ENCODE results near the gene NR2F2. TPM values are rescaled to one million over a fixed set of nuclear protein-coding genes. Genes with fewer than 3 reads are reported as not detected.

Gene NR2F2
- polyA plus RNA-seq, 1 donor from 2014 or later: not detected

- H3K27ac Mint-ChIP-seq: no peak overlapping the region
- H3K4me1 Mint-ChIP-seq: no peaks in the 10 kb centered on the region
- H3K27me3 Mint-ChIP-seq: no peaks in the 10 kb centered on the region
Measured at GRCh38 chr15:96309143-96309660, 21.3 kb upstream of the NR2F2 start.

GRCh38 chr15:96311256-96311955 is 19.1 kb upstream of the NR2F2 start:
- Mint-ChIP-seq H3K4me1 (no peaks in the 10 kb centered on the region), H3K4me3 (no peak overlapping the region), H3K27ac (no peak overlapping the region), H3K27me3 (peaks cover 5% of the 10 kb centered on the region), H3K36me3 (peaks cover 1% of the 10 kb centered on the region), H3K9me3 (peaks cover 1 to 5% (median 3%) of the 10 kb centered on the region in 3 donors)

More at GRCh38 chr15:96309143-96309660, 21.3 kb upstream of the NR2F2 start:
- H3K36me3 Mint-ChIP-seq: peaks cover 1% of the 10 kb centered on the region
- H3K4me3 Mint-ChIP-seq: no peak overlapping the region
- peaks cover 3 to 5% (median 4%) of the 10 kb centered on the region in 3 donors for H3K9me3 Mint-ChIP-seq

GRCh38 chr15:96311956-96312294 is 18.6 kb upstream of the NR2F2 start:
- no peaks in the 10 kb centered on the region for H3K36me3 Mint-ChIP-seq
- H3K4me3 Mint-ChIP-seq: no peak overlapping the region
- H3K4me1 Mint-ChIP-seq: no peaks in the 10 kb centered on the region
- H3K9me3 Mint-ChIP-seq: peaks cover 0 to 5% (median 0%) of the 10 kb centered on the region in 3 donors
- peaks cover 5% of the 10 kb centered on the region for H3K27me3 Mint-ChIP-seq
- no peak overlapping the region for H3K27ac Mint-ChIP-seq

- Mint-ChIP-seq H3K27ac (no peak overlapping the region), H3K4me1 (no peaks in the 10 kb centered on the region), H3K27me3 (peaks cover 9% of the 10 kb centered on the region), H3K9me3 (peaks cover 0 to 5% (median 0%) of the 10 kb centered on the region in 3 donors), H3K36me3 (no peaks in the 10 kb centered on the region), H3K4me3 (no peak overlapping the region)
Measured at GRCh38 chr15:96312641-96313335, 17.7 kb upstream of the NR2F2 start.

GRCh38 chr15:96314518-96314917 is 16.0 kb upstream of the NR2F2 start:
- no peaks in the 10 kb centered on the region for H3K36me3 Mint-ChIP-seq
- H3K27ac Mint-ChIP-seq: no peak overlapping the region
- H3K4me1 Mint-ChIP-seq: no peaks in the 10 kb centered on the region
- peaks cover 12% of the 10 kb centered on the region for H3K27me3 Mint-ChIP-seq
- H3K9me3 Mint-ChIP-seq: peaks cover 0 to 5% (median 0%) of the 10 kb centered on the region in 3 donors
- no peak overlapping the region for H3K4me3 Mint-ChIP-seq

- peaks cover 0 to under 1% (median 0%) of the 10 kb centered on the region in 3 donors for H3K9me3 Mint-ChIP-seq
- no peaks in the 10 kb centered on the region for H3K36me3 Mint-ChIP-seq
- H3K27ac Mint-ChIP-seq: no peak overlapping the region
- peaks cover 14% of the 10 kb centered on the region for H3K27me3 Mint-ChIP-seq
- H3K4me3 Mint-ChIP-seq: no peak overlapping the region
- H3K4me1 Mint-ChIP-seq: no peaks in the 10 kb centered on the region
Measured at GRCh38 chr15:96314963-96315362, 15.5 kb upstream of the NR2F2 start.

- Mint-ChIP-seq H3K27me3 (peaks cover 18% of the 10 kb centered on the region), H3K9me3 (peaks cover 0 to 2% (median 0%) of the 10 kb centered on the region in 3 donors), H3K36me3 (no peaks in the 10 kb centered on the region), H3K27ac (no peak overlapping the region), H3K4me1 (no peaks in the 10 kb centered on the region), H3K4me3 (no peak overlapping the region)
Measured at GRCh38 chr15:96316953-96317629, 13.4 kb upstream of the NR2F2 start.

GRCh38 chr15:96320107-96320506 is 10.4 kb upstream of the NR2F2 start:
- Mint-ChIP-seq H3K27ac (peak overlapping the region in 1 of 3 donors; percentile 63), H3K27me3 (peaks cover 37% of the 10 kb centered on the region), H3K4me1 (no peaks in the 10 kb centered on the region), H3K36me3 (no peaks in the 10 kb centered on the region), H3K4me3 (no peak overlapping the region), H3K9me3 (peaks cover 0 to 4% (median 2%) of the 10 kb centered on the region in 3 donors)

- Mint-ChIP-seq H3K36me3 (no peaks in the 10 kb centered on the region), H3K27me3 (peaks cover 36% of the 10 kb centered on the region), H3K4me3 (no peak overlapping the region), H3K27ac (no peak overlapping the region), H3K4me1 (no peaks in the 10 kb centered on the region), H3K9me3 (peaks cover 0 to 5% (median 3%) of the 10 kb centered on the region in 3 donors)
Measured at GRCh38 chr15:96320703-96321638, 9.5 kb upstream of the NR2F2 start.

- Mint-ChIP-seq H3K4me3 (peak overlapping the region in 1 of 4 donors; percentile 28), H3K27ac (no peak overlapping the region), H3K36me3 (no peaks in the 10 kb centered on the region), H3K9me3 (peaks cover 0 to 5% (median 4%) of the 10 kb centered on the region in 3 donors), H3K27me3 (peaks cover 40% of the 10 kb centered on the region), H3K4me1 (peaks cover 0 to 3% (median 0%) of the 10 kb centered on the region in 3 donors)
Measured at GRCh38 chr15:96321639-96322535, 8.6 kb upstream of the NR2F2 start.

- peaks cover 0 to 5% (median 4%) of the 10 kb centered on the region in 3 donors for H3K9me3 Mint-ChIP-seq
Measured at GRCh38 chr15:96322536-96323318, 7.8 kb upstream of the NR2F2 start.

GRCh38 chr15:96323319-96324145 is 7.0 kb upstream of the NR2F2 start:
- peaks cover 0 to 3% (median 0%) of the 10 kb centered on the region in 3 donors for H3K4me1 Mint-ChIP-seq
- no peaks in the 10 kb centered on the region for H3K36me3 Mint-ChIP-seq
- H3K27ac Mint-ChIP-seq: no peak overlapping the region
- H3K27me3 Mint-ChIP-seq: peaks cover 50% of the 10 kb centered on the region
- peaks cover 0 to 5% (median 4%) of the 10 kb centered on the region in 3 donors for H3K9me3 Mint-ChIP-seq
- no peak overlapping the region for H3K4me3 Mint-ChIP-seq

More at GRCh38 chr15:96322536-96323318, 7.8 kb upstream of the NR2F2 start:
- H3K36me3 Mint-ChIP-seq: no peaks in the 10 kb centered on the region
- peaks cover 0 to 3% (median 0%) of the 10 kb centered on the region in 3 donors for H3K4me1 Mint-ChIP-seq
- H3K27ac Mint-ChIP-seq: no peak overlapping the region
- peak overlapping the region in 1 of 4 donors; percentile 28 for H3K4me3 Mint-ChIP-seq
- peaks cover 44% of the 10 kb centered on the region for H3K27me3 Mint-ChIP-seq
